ENCODE results near the gene HDAC5.

Gene HDAC5

DNA sequence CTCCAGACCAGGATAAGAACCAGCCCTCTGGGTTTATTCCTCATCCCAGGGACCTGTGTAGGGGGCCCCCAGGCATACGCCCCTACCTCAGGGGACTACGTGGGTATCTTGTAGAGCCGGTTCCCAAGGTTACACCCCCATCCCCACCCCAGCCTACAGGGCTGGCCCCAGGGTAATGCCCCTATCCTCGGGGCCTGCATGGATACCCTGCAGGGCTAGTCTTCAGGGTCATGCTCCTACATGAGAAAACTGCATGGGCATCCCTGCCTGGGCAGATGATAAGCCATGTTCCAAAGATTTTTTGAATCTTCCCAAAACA is 14.2 kb downstream of the HDAC5 start:
- TF ChIP-seq, protein P1, sequence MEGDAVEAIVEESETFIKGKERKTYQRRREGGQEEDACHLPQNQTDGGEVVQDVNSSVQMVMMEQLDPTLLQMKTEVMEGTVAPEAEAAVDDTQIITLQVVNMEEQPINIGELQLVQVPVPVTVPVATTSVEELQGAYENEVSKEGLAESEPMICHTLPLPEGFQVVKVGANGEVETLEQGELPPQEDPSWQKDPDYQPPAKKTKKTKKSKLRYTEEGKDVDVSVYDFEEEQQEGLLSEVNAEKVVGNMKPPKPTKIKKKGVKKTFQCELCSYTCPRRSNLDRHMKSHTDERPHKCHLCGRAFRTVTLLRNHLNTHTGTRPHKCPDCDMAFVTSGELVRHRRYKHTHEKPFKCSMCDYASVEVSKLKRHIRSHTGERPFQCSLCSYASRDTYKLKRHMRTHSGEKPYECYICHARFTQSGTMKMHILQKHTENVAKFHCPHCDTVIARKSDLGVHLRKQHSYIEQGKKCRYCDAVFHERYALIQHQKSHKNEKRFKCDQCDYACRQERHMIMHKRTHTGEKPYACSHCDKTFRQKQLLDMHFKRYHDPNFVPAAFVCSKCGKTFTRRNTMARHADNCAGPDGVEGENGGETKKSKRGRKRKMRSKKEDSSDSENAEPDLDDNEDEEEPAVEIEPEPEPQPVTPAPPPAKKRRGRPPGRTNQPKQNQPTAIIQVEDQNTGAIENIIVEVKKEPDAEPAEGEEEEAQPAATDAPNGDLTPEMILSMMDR (IDR thresholded peaks at IDR 0.05) = no peak

- TF ChIP-seq, protein P1 (IDR thresholded peaks at IDR 0.05) = no peak
These were observed 14.8 kb downstream of the HDAC5 start for GRCh38 chr17:44108440-44109311.

- TF ChIP-seq, protein P1 (IDR thresholded peaks at IDR 0.05) = no peak
These were observed 16.6 kb downstream of the HDAC5 start for GRCh38 chr17:44106801-44107200.

- TF ChIP-seq, protein P1 (IDR thresholded peaks at IDR 0.05) = no peak
These were observed 17.5 kb downstream of the HDAC5 start for GRCh38 chr17:44105941-44106340.

- TF ChIP-seq, protein P1 (IDR thresholded peaks at IDR 0.05) = no peak
These were observed 18.0 kb downstream of the HDAC5 start for GRCh38 chr17:44105483-44105882.

DNA sequence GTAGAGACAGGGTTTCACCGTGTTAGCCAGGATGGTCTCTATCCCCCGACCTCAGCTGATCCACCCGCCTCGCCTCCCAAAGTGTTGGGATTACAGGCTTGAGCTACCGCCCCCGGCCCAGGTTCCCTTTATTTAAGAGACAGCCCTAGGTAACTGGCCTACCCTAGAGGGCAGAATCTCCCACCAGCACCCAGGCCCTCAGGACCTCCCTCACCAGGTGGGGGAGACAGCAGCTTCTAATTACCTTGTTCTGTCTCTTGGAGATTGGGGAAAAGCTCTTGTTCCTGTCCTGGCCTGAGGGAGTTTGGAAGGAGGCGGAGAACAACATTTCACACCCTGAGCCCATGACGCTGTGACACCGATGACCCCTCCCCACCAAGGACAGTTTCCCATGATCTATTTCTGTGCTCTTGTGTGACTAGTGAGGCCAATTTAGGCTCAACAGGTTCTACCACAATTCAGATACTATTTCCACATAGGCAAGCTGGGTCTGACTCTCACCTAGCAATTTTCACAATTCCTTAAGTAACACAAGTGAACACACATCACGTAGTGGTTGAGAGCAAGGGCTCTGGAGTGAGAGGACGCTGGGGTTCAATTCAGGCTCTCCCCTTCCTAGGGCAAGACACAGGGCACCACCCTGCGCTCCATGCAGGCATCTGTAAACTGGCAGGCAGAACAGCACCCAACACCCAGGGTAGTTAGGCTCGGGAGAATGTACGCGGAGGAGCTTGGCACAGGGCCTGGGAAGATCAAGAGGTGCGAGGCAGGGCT is 20.4 kb downstream of the HDAC5 start:
- TF ChIP-seq, protein P1 (IDR thresholded peaks at IDR 0.05) = no peak

- TF ChIP-seq, protein P1 (IDR thresholded peaks at IDR 0.05) = no peak
These were observed 26.1 kb downstream of the HDAC5 start for GRCh38 chr17:44097110-44097958.

Measured in LNCAP (cell line).